ENCODE results near the gene LYVE1. TPM values are rescaled to one million over a fixed set of nuclear protein-coding genes. Genes with fewer than 3 reads are reported as not detected.

The LYVE1 gene
- total RNA-seq, 1 experiment from 2014 or later: 0.11 TPM

DNA sequence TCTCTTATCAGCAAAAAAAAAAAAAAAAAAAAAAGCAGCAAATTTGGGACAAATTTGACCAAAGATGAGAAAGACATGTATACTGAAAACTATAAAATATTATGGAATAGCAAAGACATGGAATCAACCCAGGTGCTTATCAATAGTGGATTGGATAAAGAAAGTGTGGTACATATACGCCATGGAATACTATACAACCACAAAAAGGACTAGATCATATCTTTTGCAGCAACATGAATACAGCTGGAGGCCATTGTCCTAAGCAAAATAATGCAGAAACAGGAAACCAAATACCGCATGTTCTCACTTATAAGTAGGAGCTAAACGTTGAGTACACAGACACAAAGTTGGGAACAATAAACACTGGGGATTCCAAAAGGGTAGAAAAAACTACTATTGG lies 25.7 kb downstream of the LYVE1 start:
- peaks cover 15% of the 10 kb centered on the region for H3K4me1 ChIP-seq (ENCODE audit: insufficient read depth, low read length, poor library complexity, severe bottlenecking)
- CTCF ChIA-PET: interaction anchor here (0.8 kb wide), 1 partner anchor 137 kb away, joined by 3 read pairs; no protein-coding TSS in a partner anchor
- POLR2A ChIA-PET (ENCODE audit: low non-redundant PET): no interaction called here
- no peaks in the 10 kb centered on the region for H3K9me3 ChIP-seq (ENCODE audit: low read depth, low read length, poor library complexity, severe bottlenecking)
- DNase-seq (ENCODE audit: low spot score): no peak
- no peaks in the 10 kb centered on the region for H3K36me3 ChIP-seq (ENCODE audit: insufficient read depth, low read length, poor library complexity, severe bottlenecking)
- H3K27ac ChIP-seq (ENCODE audit: low read depth, low read length, poor library complexity, severe bottlenecking): no peak overlapping the region
- TF ChIP-seq EZH2 (IDR thresholded peaks at IDR 0.05; ENCODE audit: borderline replicate concordance, low read depth, low read length, poor library complexity, severe bottlenecking) (no peak), CTCF (conservative IDR thresholded peaks at IDR 0.05; ENCODE audit: low read depth, low read length) (no peak)
- H3K27me3 ChIP-seq (replicated peaks; ENCODE audit: insufficient read depth, low read depth, low read length, poor library complexity): no peaks in the 10 kb centered on the region
- no peak overlapping the region for H3K4me3 ChIP-seq (ENCODE audit: low read depth, low read length, poor library complexity, severe bottlenecking)
- no TSS peak for BruUV-seq (replicated peaks)
- intact Hi-C loops (cut with micrococcal nuclease; ENCODE audit: unreplicated experiment): no loop called here

- POLR2A ChIA-PET (ENCODE audit: low non-redundant PET): no interaction called here
These were observed 26.9 kb downstream of the LYVE1 start for GRCh38 chr11:10541561-10541930.

DNA sequence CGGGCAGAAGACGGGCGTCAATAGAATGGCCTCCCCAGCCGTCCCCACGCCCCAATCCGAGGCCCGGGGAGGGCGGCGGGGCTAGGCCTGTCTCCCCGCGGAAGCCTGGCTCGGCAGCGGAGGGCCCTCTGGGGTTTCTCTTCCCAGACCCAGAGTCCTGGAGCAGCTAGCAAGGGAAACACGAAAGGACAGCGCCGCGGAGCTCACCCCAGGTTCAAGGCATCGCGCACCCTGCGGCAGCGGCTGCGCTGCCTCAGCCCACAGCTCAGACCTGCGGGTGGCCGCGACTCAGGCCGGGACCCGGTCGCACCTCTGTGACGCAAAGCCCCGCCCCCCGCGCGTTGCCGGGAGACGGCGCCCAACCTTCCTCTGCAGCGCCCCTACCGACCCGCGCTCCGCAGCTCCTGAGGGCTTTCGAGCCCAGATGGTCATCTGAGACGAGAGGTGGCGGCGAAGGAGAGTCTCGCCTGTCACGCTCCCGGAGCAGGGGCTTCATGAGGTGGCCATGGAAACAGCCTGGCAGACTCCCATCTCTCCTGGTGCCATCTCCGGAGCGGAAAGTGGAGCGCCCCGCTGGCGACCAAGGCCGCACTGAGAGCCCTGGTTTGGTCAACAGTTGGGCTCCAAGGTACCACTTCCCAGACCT lies 27.4 kb downstream of the LYVE1 start, which contains the start of gene RNF141:
RNF141 (minus strand) TSS at position 273 of the 646 bp plus-strand sequence. CDS start 7,029 bp downstream, outside the sequence.
- intact Hi-C loops (cut with micrococcal nuclease; ENCODE audit: unreplicated experiment): no loop called here
- no TSS peak for BruUV-seq (replicated peaks)
- TF ChIP-seq EZH2 (IDR thresholded peaks at IDR 0.05; ENCODE audit: borderline replicate concordance, low read depth, low read length, poor library complexity, severe bottlenecking): no peak
- peak; percentile 81 for TF ChIP-seq CTCF (conservative IDR thresholded peaks at IDR 0.05; ENCODE audit: low read depth, low read length)
- peak; percentile 95 for DNase-seq (ENCODE audit: low spot score)
- Histone ChIP-seq H3K4me1 (ENCODE audit: insufficient read depth, low read length, poor library complexity, severe bottlenecking) (peaks cover 20% of the 10 kb centered on the region), H3K4me3 (ENCODE audit: low read depth, low read length, poor library complexity, severe bottlenecking) (peak within 1 kb of the TSS; percentile 63), H3K9me3 (ENCODE audit: low read depth, low read length, poor library complexity, severe bottlenecking) (no peaks in the 10 kb centered on the region), H3K27me3 (replicated peaks; ENCODE audit: insufficient read depth, low read depth, low read length, poor library complexity) (no peaks in the 10 kb centered on the region), H3K36me3 (ENCODE audit: insufficient read depth, low read length, poor library complexity, severe bottlenecking) (no peaks in the 10 kb centered on the region), H3K27ac (ENCODE audit: low read depth, low read length, poor library complexity, severe bottlenecking) (peak within 1 kb of the TSS; percentile 96)
- CTCF ChIA-PET: interaction anchor here (0.6 to 1.5 kb wide), 7 partner anchors 9 to 78 kb away, joined by 3 to 6 read pairs (median 3); no protein-coding TSS in a partner anchor
- POLR2A ChIA-PET (ENCODE audit: low non-redundant PET): no interaction called here

More at GRCh38 chr11:10541561-10541930, 26.9 kb downstream of the LYVE1 start:
- H3K27ac ChIP-seq (ENCODE audit: low read depth, low read length, poor library complexity, severe bottlenecking): peak overlapping the region; percentile 96
- intact Hi-C loops (cut with micrococcal nuclease; ENCODE audit: unreplicated experiment): no loop called here
- H3K36me3 ChIP-seq (ENCODE audit: insufficient read depth, low read length, poor library complexity, severe bottlenecking): no peaks in the 10 kb centered on the region
- peak; percentile 65 for DNase-seq (ENCODE audit: low spot score)
- TF ChIP-seq EZH2 (IDR thresholded peaks at IDR 0.05; ENCODE audit: borderline replicate concordance, low read depth, low read length, poor library complexity, severe bottlenecking): no peak
- TF ChIP-seq CTCF (conservative IDR thresholded peaks at IDR 0.05; ENCODE audit: low read depth, low read length): no peak
- peaks cover 16% of the 10 kb centered on the region for H3K4me1 ChIP-seq (ENCODE audit: insufficient read depth, low read length, poor library complexity, severe bottlenecking)
- CTCF ChIA-PET: interaction anchor here (0.8 to 1.5 kb wide), 2 partner anchors 10 kb away, joined by 3 to 6 read pairs; no protein-coding TSS in a partner anchor
- TSS peak; percentile 85 for BruUV-seq (replicated peaks)
- H3K27me3 ChIP-seq (replicated peaks; ENCODE audit: insufficient read depth, low read depth, low read length, poor library complexity): no peaks in the 10 kb centered on the region
- no peaks in the 10 kb centered on the region for H3K9me3 ChIP-seq (ENCODE audit: low read depth, low read length, poor library complexity, severe bottlenecking)
- H3K4me3 ChIP-seq (ENCODE audit: low read depth, low read length, poor library complexity, severe bottlenecking): peak overlapping the region; percentile 63

Data from A673 (cell line).